HG02885 (cell line): ENCODE data around the gene PDE11A.

Experiments
- ATAC-seq: cut with Tn5 transposase; IDR thresholded peaks from one replicate; pipeline ENCODE4 v1.9.1; 2021; ENCODE audit warnings: mild to moderate bottlenecking; ENCODE audit not compliant: unreplicated experiment, poor library complexity

PDE11A gene

GRCh38 chr2:177783091-177783490 is 289.5 kb downstream of the PDE11A start:
- no peak for ATAC-seq

- ATAC-seq = no peak
These were observed 290.0 kb downstream of the PDE11A start for GRCh38 chr2:177782613-177783012.

GRCh38 chr2:177778472-177778871 is 294.1 kb downstream of the PDE11A start:
- no peak for ATAC-seq

- ATAC-seq = peak; percentile 41
These were observed 300.0 kb downstream of the PDE11A start for GRCh38 chr2:177772529-177772928.

- ATAC-seq = no peak
These were observed 301.4 kb downstream of the PDE11A start for GRCh38 chr2:177771191-177771590.

GRCh38 chr2:177767768-177768167 is 304.8 kb downstream of the PDE11A start:
- no peak for ATAC-seq

- no peak for ATAC-seq
These were observed 306.9 kb downstream of the PDE11A start for GRCh38 chr2:177765698-177766097.

- peak; percentile 99 for ATAC-seq
These were observed 308.9 kb downstream of the PDE11A start for GRCh38 chr2:177763531-177764265.

- no peak for ATAC-seq
These were observed 313.1 kb downstream of the PDE11A start for GRCh38 chr2:177759443-177759842.

GRCh38 chr2:177758591-177759371 is 313.8 kb downstream of the PDE11A start:
- no peak for ATAC-seq

GRCh38 chr2:177756336-177756735 is 316.2 kb downstream of the PDE11A start:
- ATAC-seq = no peak

- no peak for ATAC-seq
These were observed 318.1 kb downstream of the PDE11A start for GRCh38 chr2:177754492-177754873.

GRCh38 chr2:177753682-177754491 is 318.7 kb downstream of the PDE11A start:
- ATAC-seq = peak; percentile 48

GRCh38 chr2:177748360-177748759 is 324.2 kb downstream of the PDE11A start:
- ATAC-seq = no peak

- no peak for ATAC-seq
These were observed 325.2 kb downstream of the PDE11A start for GRCh38 chr2:177747384-177747783.

GRCh38 chr2:177746358-177746757 is 326.2 kb downstream of the PDE11A start:
- ATAC-seq = no peak

- no peak for ATAC-seq
These were observed 327.0 kb downstream of the PDE11A start for GRCh38 chr2:177745531-177745930.

GRCh38 chr2:177742851-177743250 is 329.7 kb downstream of the PDE11A start:
- no peak for ATAC-seq

- ATAC-seq = no peak
These were observed 330.7 kb downstream of the PDE11A start for GRCh38 chr2:177741866-177742265.

GRCh38 chr2:177740700-177741099 is 331.9 kb downstream of the PDE11A start:
- no peak for ATAC-seq
